ENCODE results near the gene ENG.

ENG gene

DNA sequence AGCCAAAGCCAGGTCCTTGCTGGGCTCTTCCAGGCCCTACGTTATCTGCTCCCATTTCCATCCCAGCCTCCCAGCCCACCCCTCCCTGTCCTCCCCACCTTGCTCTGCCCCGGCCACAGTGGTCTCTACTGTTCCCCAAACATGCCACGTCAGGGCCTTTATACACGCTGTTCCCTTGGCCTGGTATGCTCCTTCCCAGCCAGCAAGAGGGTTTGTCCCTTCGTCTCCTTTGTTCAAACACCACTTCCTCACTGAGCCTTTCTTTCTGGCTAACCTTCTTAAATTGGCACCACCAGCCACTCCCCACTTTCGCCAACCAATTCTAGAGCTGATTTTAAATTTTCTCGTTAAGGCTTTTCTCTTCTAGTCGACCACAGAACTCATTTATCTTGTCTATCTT is 85.8 kb downstream of the ENG start:
- no peak for DNase-seq (ENCODE audit: low spot score)
- in situ Hi-C loops (cut with MboI; ENCODE audit: low pct_unique_long_range_greater_than_20kb, low sequenced_read_pairs, unreplicated experiment) = no loop called here
- TF ChIP-seq, protein P1, sequence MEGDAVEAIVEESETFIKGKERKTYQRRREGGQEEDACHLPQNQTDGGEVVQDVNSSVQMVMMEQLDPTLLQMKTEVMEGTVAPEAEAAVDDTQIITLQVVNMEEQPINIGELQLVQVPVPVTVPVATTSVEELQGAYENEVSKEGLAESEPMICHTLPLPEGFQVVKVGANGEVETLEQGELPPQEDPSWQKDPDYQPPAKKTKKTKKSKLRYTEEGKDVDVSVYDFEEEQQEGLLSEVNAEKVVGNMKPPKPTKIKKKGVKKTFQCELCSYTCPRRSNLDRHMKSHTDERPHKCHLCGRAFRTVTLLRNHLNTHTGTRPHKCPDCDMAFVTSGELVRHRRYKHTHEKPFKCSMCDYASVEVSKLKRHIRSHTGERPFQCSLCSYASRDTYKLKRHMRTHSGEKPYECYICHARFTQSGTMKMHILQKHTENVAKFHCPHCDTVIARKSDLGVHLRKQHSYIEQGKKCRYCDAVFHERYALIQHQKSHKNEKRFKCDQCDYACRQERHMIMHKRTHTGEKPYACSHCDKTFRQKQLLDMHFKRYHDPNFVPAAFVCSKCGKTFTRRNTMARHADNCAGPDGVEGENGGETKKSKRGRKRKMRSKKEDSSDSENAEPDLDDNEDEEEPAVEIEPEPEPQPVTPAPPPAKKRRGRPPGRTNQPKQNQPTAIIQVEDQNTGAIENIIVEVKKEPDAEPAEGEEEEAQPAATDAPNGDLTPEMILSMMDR (IDR thresholded peaks at IDR 0.05; ENCODE audit: extremely low read depth, insufficient read depth, missing control alignments) = no peak

DNA sequence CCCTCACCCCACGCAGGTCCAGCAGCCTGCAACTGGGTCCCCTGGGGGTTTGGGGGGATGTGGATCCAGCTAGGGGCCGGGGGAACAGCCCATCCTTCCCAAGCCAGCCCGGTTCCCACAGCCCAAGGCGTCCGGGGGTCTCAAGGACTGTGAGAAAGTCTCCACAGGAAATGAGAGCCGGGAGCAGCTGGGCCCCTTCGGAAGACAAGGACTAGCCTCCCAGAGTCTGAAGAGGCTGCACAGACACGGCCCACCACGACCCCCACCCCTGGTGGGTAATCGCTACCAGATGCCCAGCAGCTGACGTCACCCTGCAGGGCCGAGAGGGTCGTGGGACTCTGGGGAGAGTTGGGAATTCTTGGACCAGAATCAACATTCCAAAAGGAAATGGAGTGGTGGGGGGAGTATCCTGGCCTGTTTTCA is 86.5 kb downstream of the ENG start:
- in situ Hi-C loops (cut with MboI; ENCODE audit: low pct_unique_long_range_greater_than_20kb, low sequenced_read_pairs, unreplicated experiment) = no loop called here
- TF ChIP-seq, protein P1 (IDR thresholded peaks at IDR 0.05; ENCODE audit: extremely low read depth, insufficient read depth, missing control alignments) = no peak
- no peak for DNase-seq (ENCODE audit: low spot score)

DNA sequence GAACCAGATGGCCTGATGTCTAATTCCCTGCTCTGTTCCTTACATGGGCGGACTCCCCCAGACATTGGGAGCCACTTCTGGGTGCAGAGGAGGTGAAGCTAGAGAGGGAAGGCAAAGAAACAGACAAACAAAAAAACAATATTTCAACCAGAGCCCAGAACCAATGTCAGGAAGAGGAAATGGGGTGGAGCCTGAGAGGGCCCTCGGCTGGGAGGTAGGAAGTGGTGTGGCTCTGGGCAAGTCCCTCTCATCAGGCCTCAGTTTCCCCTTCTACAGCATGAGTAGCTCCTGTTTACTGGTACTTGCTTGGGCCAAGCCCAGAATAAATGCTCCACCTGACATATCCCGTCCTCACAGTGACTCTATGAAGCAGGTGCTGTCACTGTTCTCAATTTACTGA is 87.0 kb downstream of the ENG start:
- DNase-seq (ENCODE audit: low spot score) = no peak
- in situ Hi-C loops (cut with MboI; ENCODE audit: low pct_unique_long_range_greater_than_20kb, low sequenced_read_pairs, unreplicated experiment) = no loop called here
- TF ChIP-seq, protein P1 (IDR thresholded peaks at IDR 0.05; ENCODE audit: extremely low read depth, insufficient read depth, missing control alignments) = no peak

DNA sequence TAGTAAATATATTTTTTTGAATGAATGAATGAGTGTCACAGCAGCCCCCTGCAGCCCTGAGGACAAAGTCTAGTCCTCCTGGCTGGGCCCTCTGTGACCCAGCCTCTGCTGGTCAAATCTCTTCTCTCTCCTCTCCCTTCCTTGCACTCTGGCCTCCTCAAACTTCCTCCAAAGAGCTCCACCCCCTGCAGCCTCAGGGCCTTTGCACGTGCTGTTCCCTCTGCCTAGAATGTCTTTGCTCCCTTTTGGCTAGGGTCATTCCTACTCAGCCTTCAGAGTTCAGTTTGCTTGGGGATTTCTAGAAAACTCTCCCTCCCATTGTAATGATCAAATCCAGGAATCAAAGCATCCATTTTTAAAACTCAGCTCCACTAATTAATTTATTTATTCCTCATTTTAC is 89.0 kb downstream of the ENG start:
- in situ Hi-C loops (cut with MboI; ENCODE audit: low pct_unique_long_range_greater_than_20kb, low sequenced_read_pairs, unreplicated experiment) = no loop called here
- DNase-seq (ENCODE audit: low spot score) = no peak
- TF ChIP-seq, protein P1 (IDR thresholded peaks at IDR 0.05; ENCODE audit: extremely low read depth, insufficient read depth, missing control alignments) = no peak

Data from GM13977 (cell line).